GM23338 (cell line): ENCODE results near the gene COX7A1.

Source experiments
- CREB1 ChIP-seq: fragments of 250-450 bp; sonication (Bioruptor Pico); IDR thresholded peaks from 2 replicates; pipeline ENCODE4 v1.5.0; 2020; ENCODE audit warnings: low read depth, mild to moderate bottlenecking, moderate library complexity
- CTCF ChIP-seq, 2 experiments: fragments of 200-600 bp in 1 of 2; sonication (generic) in 1 of 2; conservative IDR thresholded peaks; 2 replicates each; pipeline versions ENCODE4 v1.5.1 to v1.6.1; 2016 to 2017; ENCODE audit warnings: antibody characterized with exemption in 2 of 2, low read depth in 2 of 2, mild to moderate bottlenecking in 2 of 2, moderate library complexity in 1 of 2
- POLR2AphosphoS5 ChIP-seq: IDR thresholded peaks from 2 replicates; pipeline ENCODE4 v1.6.1; 2016; ENCODE audit warnings: antibody characterized with exemption, low read depth

GRCh38 chr19:36201684-36202083, 49.4 kb upstream of the COX7A1 start:
- TF ChIP-seq CTCF (conservative IDR thresholded peaks at IDR 0.05; ENCODE audit: low read depth in 2 of 2) (no peak), CREB1 (no peak), POLR2AphosphoS5 (no peak)
